Smooth muscle cell (in vitro differentiated cells): ENCODE data around the gene NECTIN3. TPM values are rescaled to one million over a fixed set of nuclear protein-coding genes. Genes with fewer than 3 reads are reported as not detected.

ENCODE experiments used
- DNase-seq: peaks from one replicate; lab custom pipeline; 2025; ENCODE audit not compliant: unreplicated experiment; lab: John Stamatoyannopoulos, UW
- H2AFZ ChIP-seq: fragments of 200-600 bp; sonication (generic); 2 replicates; pipeline ENCODE4 v1.6.0; 2016; ENCODE audit warnings: antibody characterized with exemption, low read depth, mild to moderate bottlenecking
- H3F3A ChIP-seq: fragments of 200-600 bp; sonication (generic); 2 replicates; pipeline ENCODE4 v1.6.0; 2017; ENCODE audit warnings: antibody characterized with exemption, low read depth
- H3K27ac ChIP-seq: fragments of 200-600 bp; sonication (generic); 2 replicates; pipeline ENCODE4 v1.5.1; 2016; ENCODE audit warnings: low read depth, mild to moderate bottlenecking
- H3K27me3 ChIP-seq: fragments of 200-600 bp; sonication (generic); 2 replicates; pipeline ENCODE4 v1.6.1; 2016; ENCODE audit warnings: low read depth, mild to moderate bottlenecking
- H3K36me3 ChIP-seq: fragments of 200-600 bp; sonication (generic); 2 replicates; pipeline ENCODE4 v1.5.1; 2016; ENCODE audit warnings: low read depth
- H3K4me1 ChIP-seq: fragments of 200-600 bp; sonication (generic); 2 replicates; pipeline ENCODE4 v1.5.1; 2016; ENCODE audit warnings: low read depth
- H3K4me2 ChIP-seq: fragments of 200-600 bp; sonication (generic); 2 replicates; pipeline ENCODE4 v1.6.0; 2016; ENCODE audit warnings: mild to moderate bottlenecking
- H3K4me3 ChIP-seq: fragments of 200-600 bp; sonication (generic); 2 replicates; pipeline ENCODE4 v1.5.1; 2016; ENCODE audit warnings: mild to moderate bottlenecking
- H3K79me2 ChIP-seq: fragments of 200-600 bp; sonication (generic); 2 replicates; pipeline ENCODE4 v1.6.0; 2016; ENCODE audit warnings: low read depth, mild to moderate bottlenecking
- H3K9ac ChIP-seq: fragments of 200-600 bp; sonication (generic); 2 replicates; pipeline ENCODE4 v1.6.0; 2016; ENCODE audit warnings: low read depth
- H3K9me3 ChIP-seq: fragments of 200-600 bp; sonication (generic); replicated peaks from 2 replicates; pipeline ENCODE4 v1.5.1; 2016; ENCODE audit warnings: low read depth
- H4K20me1 ChIP-seq: fragments of 200-600 bp; sonication (generic); 2 replicates; pipeline ENCODE4 v1.6.0; 2016; ENCODE audit warnings: low read depth
- CTCF ChIP-seq: fragments of 200-600 bp; sonication (generic); IDR thresholded peaks from 2 replicates; pipeline ENCODE4 v1.5.1; 2017; ENCODE audit warnings: borderline replicate concordance, mild to moderate bottlenecking, antibody characterized with exemption; ENCODE audit not compliant: insufficient read depth, poor library complexity, severe bottlenecking
- WGBS: methylation state at CpG from one replicate; pipeline ENCODE4 v1.1.7; 2016; ENCODE audit warnings: low lambda C conversion rate; 5-methylcytosine and 5-hydroxymethylcytosine counted together
- polyA plus RNA-seq: library from polyadenylated mRNA; unstranded; fragments of >200 nt; fragmentation: Nextera tagmentation; extraction: Ambion mirVana; gene quantifications from 2 replicates; pipeline ENCODE4 v1.2.1, GENCODE V29; 2016
- total RNA-seq: library from RNA; depleted of rRNA; stranded (reverse); fragments of >200 nt; gene quantifications from 2 replicates; pipeline ENCODE4 v1.2.3, GENCODE V29; 2014

NECTIN3 gene
- total and polyA plus RNA-seq, 2 experiments from 2014 or later = 10.4 to 76.3 TPM

DNA sequence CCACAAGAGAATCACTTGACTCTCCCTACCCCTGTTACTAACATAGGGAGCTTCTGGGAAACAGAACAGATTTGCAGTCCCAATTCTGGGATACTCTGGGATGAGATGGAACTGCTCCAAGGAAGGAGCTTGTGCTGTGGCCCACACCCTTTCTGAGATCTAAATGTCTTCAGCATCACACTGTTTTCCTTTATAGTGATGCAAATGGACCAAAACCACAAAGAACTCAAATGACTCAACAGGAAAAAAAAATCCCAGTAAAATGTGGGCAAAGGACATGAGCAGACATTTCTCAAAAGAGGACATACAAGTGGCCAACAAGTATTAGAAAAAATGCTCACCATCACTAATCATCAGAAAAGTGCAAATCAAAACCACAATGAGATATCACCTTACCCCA is 155.6 kb downstream of the NECTIN3 start:
- Histone ChIP-seq H3K9ac (no peak overlapping the region), H3K27ac (no peak overlapping the region), H3K4me3 (no peak overlapping the region), H3K36me3 (no peaks in the 10 kb centered on the region), H3K27me3 (no peaks in the 10 kb centered on the region), H2AFZ (no peak overlapping the region), H3K79me2 (no peaks in the 10 kb centered on the region), H3K9me3 (no peaks in the 10 kb centered on the region), H3K4me1 (no peaks in the 10 kb centered on the region), H3F3A (no peaks in the 10 kb centered on the region), H4K20me1 (no peaks in the 10 kb centered on the region), H3K4me2 (no peak overlapping the region)
- no peak for TF ChIP-seq CTCF
- no peak for DNase-seq

DNA sequence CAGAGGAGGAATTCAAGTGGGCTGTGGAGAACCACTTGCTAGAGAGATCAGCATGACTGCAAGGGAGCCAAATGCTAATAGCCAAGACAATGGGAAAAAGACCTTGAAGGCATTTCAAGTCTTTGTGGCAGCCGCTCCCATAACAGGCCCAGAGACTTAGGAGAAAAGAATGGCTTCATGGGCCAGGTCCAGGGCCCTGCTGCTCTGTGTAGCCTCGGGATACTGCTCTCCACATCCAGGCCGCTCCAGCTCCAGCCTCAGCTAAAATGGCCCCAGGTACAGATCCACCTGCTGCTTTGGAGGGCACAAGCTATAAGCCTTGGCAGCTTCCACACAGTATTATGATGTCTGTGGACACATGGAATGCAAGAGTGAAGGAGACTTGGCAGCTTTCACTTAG is 157.7 kb downstream of the NECTIN3 start:
- Histone ChIP-seq H3K4me3 (no peak overlapping the region), H3F3A (no peaks in the 10 kb centered on the region), H3K36me3 (no peaks in the 10 kb centered on the region), H3K27me3 (no peaks in the 10 kb centered on the region), H4K20me1 (no peaks in the 10 kb centered on the region), H3K27ac (no peak overlapping the region), H3K79me2 (no peaks in the 10 kb centered on the region), H3K9ac (no peak overlapping the region), H2AFZ (no peak overlapping the region), H3K4me1 (no peaks in the 10 kb centered on the region), H3K4me2 (no peak overlapping the region), H3K9me3 (no peaks in the 10 kb centered on the region)
- DNase-seq = no peak
- no peak for TF ChIP-seq CTCF
- 91% methylated on average over 3 of the region's 3 CpGs for WGBS

- Histone ChIP-seq H3K4me2 (no peak overlapping the region), H3K27ac (no peak overlapping the region), H3K4me1 (no peaks in the 10 kb centered on the region), H3K36me3 (no peaks in the 10 kb centered on the region), H4K20me1 (no peaks in the 10 kb centered on the region), H3K79me2 (no peaks in the 10 kb centered on the region), H3F3A (no peaks in the 10 kb centered on the region), H3K4me3 (no peak overlapping the region), H2AFZ (no peak overlapping the region), H3K9ac (no peak overlapping the region), H3K9me3 (no peaks in the 10 kb centered on the region), H3K27me3 (no peaks in the 10 kb centered on the region)
- DNase-seq = no peak
- 94% methylated on average over 6 of the region's 6 CpGs for WGBS
- no peak for TF ChIP-seq CTCF
Observed at GRCh38 chr3:111236836-111237713, 165.5 kb downstream of the NECTIN3 start.

GRCh38 chr3:111237946-111238345 is 166.3 kb downstream of the NECTIN3 start:
- WGBS = 87% methylated on average over 1 of the region's 1 CpG
- H4K20me1 ChIP-seq = no peaks in the 10 kb centered on the region
- H3K27me3 ChIP-seq = no peaks in the 10 kb centered on the region
- no peak for TF ChIP-seq CTCF
- no peaks in the 10 kb centered on the region for H3K4me1 ChIP-seq
- no peak overlapping the region for H3K27ac ChIP-seq
- no peak overlapping the region for H3K4me3 ChIP-seq
- H3F3A ChIP-seq = no peaks in the 10 kb centered on the region
- H3K4me2 ChIP-seq = no peak overlapping the region
- no peak for DNase-seq
- H3K9me3 ChIP-seq = no peaks in the 10 kb centered on the region
- H3K9ac ChIP-seq = no peak overlapping the region
- H3K36me3 ChIP-seq = no peaks in the 10 kb centered on the region
- H2AFZ ChIP-seq = no peak overlapping the region
- H3K79me2 ChIP-seq = no peaks in the 10 kb centered on the region
